COR-L47 (cell line): ENCODE results near the gene PRKG1.

Experiments
- DNase-seq: peaks from one replicate; lab custom pipeline; 2025; lab: John Stamatoyannopoulos, UW

Gene PRKG1

GRCh38 chr10:52066383-52066782 lies 992.1 kb downstream of the PRKG1 start:
- no peak for DNase-seq

- DNase-seq, result no peak
These were observed 994.2 kb downstream of the PRKG1 start for GRCh38 chr10:52068485-52068884.

DNA sequence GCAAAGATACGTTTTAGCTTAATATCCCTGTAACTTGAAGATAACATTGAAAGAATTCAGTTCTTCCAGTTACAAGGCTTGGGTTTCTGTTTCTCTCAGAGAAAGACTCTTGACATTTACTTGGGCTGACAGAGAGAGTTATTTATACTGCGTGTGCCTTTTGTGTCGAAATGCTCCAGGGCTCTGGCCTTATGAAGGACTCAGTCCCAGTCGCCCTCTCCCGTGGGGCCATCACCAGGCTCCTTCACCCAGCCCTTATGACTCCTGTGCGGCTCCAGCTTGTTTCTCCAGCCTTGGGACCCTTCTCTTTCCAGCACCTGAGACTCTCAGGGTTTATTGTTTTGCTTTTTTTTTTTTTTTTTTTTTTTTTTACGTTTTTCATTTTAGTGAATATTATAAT lies 997.5 kb downstream of the PRKG1 start:
- no peak for DNase-seq

- no peak for DNase-seq
These were observed 1000.3 kb downstream of the PRKG1 start for GRCh38 chr10:52074505-52075026.

DNA sequence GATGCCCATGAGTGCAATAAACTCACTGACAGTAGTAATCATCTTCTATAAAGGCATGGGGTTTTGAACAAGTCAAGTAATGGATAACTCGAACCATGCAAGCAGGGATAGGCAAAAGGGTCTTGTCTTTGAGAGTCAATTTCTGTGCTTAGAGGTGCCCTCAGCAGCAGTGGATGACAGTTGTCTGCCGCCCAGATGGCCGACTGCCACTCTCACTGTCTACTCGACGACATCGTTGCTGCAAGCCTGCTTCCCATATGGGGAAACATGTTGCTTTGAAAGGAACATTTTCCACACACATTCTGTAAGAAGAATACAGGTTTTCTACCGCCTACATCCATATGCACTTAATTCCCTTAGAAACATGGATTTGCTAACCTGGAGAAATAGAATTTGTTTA lies 1003.5 kb downstream of the PRKG1 start:
- no peak for DNase-seq

DNA sequence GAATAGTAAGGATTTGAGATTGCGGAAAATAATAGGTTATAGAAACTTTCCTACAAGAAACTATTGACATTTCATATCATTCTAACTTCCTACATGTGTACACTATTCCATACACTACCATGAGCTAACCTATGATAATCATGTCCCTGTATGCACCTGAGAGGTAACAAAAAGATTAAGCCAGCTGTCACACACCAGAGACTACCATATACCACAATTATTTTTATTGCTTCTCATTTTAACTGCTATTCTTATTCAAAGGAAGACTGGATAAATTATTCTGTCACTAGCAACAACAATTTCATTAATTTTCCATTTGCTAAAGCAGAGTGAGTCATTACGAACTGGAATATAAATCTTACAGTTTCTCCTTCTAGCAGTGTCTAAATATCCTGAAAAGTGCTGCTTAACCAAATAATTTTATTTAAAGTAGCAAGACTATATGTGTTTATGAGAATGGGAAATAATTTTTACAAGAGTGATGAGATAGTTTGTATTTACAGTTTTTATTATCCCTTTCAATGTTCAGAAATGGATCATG lies 1004.2 kb downstream of the PRKG1 start:
- no peak for DNase-seq

DNA sequence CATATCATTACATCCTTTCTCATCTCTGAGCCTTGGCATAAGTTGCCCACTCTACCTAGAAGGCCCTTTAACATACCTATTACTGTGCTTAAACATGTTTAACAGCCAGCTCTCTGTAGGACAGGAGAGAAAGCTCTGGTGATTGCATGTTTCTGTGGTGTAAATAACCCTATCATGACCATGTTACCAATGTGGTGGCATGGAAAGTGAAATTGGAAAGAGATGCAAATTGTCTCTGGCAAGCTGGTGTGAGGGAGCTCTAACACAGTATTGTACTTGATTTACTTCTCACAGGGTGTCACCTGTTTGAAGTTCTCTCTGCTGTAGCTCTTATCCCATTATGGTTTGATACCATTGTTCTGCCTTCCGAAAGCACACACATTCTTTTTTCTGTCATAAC lies 1008.0 kb downstream of the PRKG1 start:
- DNase-seq, result no peak

DNA sequence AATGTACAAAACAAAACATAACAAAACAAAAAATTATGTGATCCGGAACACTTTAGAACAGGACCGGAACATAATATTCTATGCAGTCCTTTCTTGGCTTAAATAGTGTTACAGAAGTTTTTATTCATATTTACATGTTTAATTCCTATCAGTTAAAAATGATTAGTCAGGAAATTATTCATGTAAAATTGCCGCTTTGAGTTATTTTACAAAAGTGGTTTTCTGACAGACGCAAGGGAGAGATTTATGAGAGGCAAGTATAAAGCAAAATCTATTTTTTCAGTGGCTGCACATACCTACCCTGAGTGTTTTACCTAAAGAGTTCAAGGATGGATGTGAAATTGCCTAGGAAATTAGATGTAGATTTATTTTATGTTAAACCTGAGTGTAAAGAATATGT lies 1009.1 kb downstream of the PRKG1 start:
- no peak for DNase-seq

DNA sequence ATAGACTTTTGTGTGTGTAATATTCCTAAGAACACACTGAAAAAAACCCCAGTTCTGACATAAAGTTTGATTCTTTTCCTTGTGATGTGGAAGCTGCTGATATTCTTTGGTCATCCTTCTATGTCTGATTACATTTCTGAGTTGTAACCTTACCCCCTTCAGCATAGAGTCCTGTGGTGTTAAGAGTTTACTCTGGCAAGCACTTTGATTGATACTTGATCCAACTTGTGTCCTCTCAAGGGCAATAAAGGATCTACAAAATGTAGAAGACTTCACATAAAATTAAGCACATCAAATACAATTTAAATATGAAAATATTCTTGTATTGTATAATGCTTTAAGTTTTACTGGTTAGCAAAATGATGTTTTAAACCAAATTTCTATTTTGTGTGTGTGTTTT lies 1018.1 kb downstream of the PRKG1 start:
- DNase-seq, result no peak

DNA sequence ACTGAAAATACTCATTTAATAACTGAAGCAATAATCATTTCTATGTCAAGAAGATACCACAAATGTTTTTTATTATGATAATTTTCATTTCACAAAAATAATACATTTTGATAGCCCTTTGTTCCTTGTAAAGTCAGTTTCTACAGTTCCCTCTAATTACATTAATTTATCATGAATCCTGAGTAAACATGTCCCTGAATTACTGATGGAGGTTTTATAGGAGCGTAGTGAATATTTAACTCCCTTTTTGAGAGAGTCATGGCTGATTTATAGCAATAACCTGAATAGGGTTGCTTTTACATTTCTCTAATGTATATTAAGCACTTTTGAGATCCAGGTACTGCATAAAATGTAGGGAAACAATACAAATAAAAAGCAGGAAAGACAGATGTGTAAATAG lies 1023.8 kb downstream of the PRKG1 start:
- no peak for DNase-seq

GRCh38 chr10:52099026-52099600 lies 1024.8 kb downstream of the PRKG1 start:
- DNase-seq, result no peak

DNA sequence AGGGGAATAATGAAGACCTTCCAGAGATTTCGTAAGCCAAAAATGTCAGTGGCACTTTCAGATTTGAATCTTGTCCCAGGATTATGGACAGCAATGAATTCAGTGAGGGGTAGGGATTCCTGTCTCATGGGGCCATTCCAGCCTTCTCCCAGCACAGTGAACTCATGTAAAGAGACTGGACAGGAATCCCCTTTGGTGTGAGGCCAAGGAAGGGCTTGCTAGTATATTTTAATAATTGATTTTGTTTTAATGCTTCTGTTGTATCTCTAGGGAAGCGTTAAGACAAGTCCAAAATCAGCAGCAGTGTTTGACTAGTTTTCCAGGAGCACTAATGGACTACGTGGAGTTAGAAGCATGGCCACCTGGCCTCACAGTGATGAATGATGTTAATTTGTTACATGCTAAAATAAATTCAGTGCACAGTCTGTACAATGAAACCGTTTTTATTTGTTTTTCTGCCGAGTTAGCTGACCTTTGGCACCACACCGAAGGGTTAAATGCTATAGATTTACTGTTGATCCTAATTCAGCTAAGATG lies 1025.8 kb downstream of the PRKG1 start:
- DNase-seq, result no peak

DNA sequence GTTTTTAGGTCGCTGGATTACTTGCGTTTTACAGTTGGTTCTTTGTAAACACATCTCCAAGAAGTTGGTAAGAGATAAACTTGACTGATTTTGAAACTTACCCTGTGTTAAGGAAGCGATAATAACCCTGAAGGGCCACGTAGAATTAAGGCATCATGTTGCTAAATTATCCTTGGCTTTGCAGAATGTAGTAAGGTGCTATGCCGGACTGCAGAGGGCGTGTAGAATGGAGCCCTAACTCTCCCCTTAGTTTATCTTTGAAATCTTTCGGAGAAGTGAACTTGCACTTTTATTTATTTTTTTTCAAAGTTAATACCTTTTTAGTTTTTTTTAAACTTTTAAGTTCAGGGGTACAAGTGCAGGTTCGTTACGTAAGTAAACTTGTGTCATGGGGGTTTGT lies 1031.0 kb downstream of the PRKG1 start:
- no peak for DNase-seq

DNA sequence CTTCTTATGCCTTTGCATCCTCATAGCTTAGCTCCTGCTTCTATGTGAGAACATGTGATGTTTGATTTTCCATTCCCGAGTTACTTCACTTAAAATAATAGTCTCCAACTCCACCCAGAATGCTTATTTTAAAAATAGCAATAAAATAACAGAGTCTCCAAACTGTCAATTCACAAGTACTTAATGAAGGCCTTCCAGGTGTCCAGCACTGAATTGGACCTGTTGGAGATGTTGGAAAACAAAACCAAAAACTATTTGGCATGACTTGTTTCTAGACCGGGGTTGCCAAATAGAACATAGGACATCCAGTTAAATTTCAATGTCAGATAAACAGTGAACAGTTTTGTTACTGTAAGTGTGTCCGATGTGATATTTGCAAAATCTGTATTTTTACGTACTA lies 1031.7 kb downstream of the PRKG1 start:
- no peak for DNase-seq

GRCh38 chr10:52106899-52107298 lies 1032.6 kb downstream of the PRKG1 start:
- DNase-seq, result no peak

GRCh38 chr10:52108236-52108635 lies 1033.9 kb downstream of the PRKG1 start:
- DNase-seq, result no peak

- DNase-seq, result no peak
These were observed 1036.3 kb downstream of the PRKG1 start for GRCh38 chr10:52110576-52110975.

GRCh38 chr10:52111101-52111891 lies 1037.0 kb downstream of the PRKG1 start:
- DNase-seq, result no peak

- DNase-seq, result no peak
These were observed 1041.5 kb downstream of the PRKG1 start for GRCh38 chr10:52115823-52116222.

DNA sequence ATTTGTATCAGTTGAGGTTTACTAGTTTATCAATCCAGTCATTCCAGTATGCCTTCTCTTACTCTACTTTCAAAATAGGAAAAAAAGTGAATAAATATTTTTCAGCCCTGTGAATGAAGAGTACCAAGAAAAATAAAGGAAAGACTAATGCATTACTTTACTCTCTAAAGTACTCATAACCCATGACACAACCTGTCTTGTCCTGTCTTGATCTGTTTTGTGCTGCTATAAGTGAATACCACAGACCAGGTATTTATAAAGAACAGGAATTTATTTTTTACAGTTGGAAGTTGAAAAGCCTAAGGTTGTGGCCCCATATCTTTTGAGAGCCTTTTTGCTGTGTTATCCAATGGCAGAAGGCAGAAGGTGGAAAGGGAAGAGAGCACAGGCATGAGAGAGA lies 1045.2 kb downstream of the PRKG1 start:
- DNase-seq, result no peak

DNA sequence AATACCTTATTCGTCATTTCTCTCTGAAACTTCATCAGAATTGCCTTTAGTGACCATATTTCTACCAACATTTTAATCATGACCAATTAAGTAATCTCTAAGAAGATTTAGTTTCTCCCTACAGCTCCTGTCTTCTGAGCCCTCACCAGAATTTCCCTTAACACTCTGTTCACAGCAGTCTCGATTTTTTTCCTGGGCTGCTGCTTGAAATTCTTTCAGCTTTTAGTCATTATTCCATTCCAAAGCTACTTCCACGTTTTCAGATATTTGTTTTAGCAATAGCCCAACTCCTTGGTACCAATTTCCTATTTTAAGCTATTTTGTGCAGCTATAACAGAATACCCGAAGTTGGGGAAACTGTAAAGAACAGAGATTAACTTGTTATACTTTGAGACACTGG lies 1047.4 kb downstream of the PRKG1 start:
- DNase-seq, result no peak

GRCh38 chr10:52128056-52128683 lies 1053.9 kb downstream of the PRKG1 start:
- DNase-seq, result no peak
